Stomach (tissue), 4 donors: ENCODE results near the gene PFKFB1.

ENCODE experiments used
- EP300 ChIP-seq: sonication (generic); formaldehyde crosslinking; IDR thresholded peaks from one replicate; pipeline ENCODE4 v1.6.1; 2017; ENCODE audit warnings: antibody characterized with exemption
- POLR2A ChIP-seq, 4 donors: fragments of 450-650 bp; IDR thresholded peaks; one replicate each; pipeline ENCODE4 v1.6.1; 2016; ENCODE audit warnings: antibody characterized with exemption in 4 of 4, control low read depth in 2 of 4, mild to moderate bottlenecking in 1 of 4, moderate library complexity in 1 of 4
- POLR2AphosphoS5 ChIP-seq, 3 donors: sonication (generic); formaldehyde crosslinking; IDR thresholded peaks; one replicate each; pipeline ENCODE4 v1.6.1; 2016; ENCODE audit warnings: antibody characterized with exemption in 3 of 3
- TF ChIP-seq, protein P1 (sequence below), 7 experiments: fragments of 450-650 bp in 4 of 7; fragments of 200-600 bp in 3 of 7; sonication (generic) in 3 of 7; IDR thresholded peaks; one replicate each; pipeline ENCODE4 v1.5.1; 2016 to 2019; ENCODE audit warnings: antibody characterized with exemption in 7 of 7, control low read depth in 2 of 7, mild to moderate bottlenecking in 1 of 7

DNA sequence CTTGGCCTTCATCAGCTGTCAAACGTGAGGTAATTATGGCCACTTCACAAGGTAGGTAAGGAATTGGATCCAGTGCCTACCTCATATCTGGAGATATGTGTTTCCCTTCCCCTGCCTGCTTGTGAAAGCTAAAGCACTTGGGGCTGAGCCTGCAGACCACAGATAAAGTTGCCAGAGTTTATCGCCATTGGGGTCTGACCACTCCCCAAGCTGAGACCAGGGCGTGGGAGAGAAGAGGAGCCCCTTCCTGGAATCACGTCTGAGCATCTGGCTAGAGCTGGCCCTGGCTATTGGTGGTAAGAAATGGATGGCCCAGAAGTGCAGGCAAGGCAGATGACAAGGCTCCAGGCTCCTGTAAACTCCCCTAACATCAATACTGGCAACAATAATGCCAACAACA is 34.1 kb upstream of the PFKFB1 start:
- TF ChIP-seq, protein P1, sequence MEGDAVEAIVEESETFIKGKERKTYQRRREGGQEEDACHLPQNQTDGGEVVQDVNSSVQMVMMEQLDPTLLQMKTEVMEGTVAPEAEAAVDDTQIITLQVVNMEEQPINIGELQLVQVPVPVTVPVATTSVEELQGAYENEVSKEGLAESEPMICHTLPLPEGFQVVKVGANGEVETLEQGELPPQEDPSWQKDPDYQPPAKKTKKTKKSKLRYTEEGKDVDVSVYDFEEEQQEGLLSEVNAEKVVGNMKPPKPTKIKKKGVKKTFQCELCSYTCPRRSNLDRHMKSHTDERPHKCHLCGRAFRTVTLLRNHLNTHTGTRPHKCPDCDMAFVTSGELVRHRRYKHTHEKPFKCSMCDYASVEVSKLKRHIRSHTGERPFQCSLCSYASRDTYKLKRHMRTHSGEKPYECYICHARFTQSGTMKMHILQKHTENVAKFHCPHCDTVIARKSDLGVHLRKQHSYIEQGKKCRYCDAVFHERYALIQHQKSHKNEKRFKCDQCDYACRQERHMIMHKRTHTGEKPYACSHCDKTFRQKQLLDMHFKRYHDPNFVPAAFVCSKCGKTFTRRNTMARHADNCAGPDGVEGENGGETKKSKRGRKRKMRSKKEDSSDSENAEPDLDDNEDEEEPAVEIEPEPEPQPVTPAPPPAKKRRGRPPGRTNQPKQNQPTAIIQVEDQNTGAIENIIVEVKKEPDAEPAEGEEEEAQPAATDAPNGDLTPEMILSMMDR (IDR thresholded peaks at IDR 0.05), result no peak
- no peak for TF ChIP-seq EP300
- no peak for TF ChIP-seq POLR2AphosphoS5 (IDR thresholded peaks at IDR 0.05)
- no peak for TF ChIP-seq POLR2A (IDR thresholded peaks at IDR 0.05)
